Measurements from ENCODE around the gene USP15. TPM values are rescaled to one million over a fixed set of nuclear protein-coding genes. Genes with fewer than 3 reads are reported as not detected.

The USP15 gene
- total RNA-seq, 4 donors from 2014 or later: 26.4 to 72.0 (median 63.8) TPM

GRCh38 chr12:62371661-62372060 lies 111.5 kb downstream of the USP15 start:
- no peak for DNase-seq
- WGBS, 2 donors: 96% methylated on average over 4 of the region's 4 CpGs
- Histone ChIP-seq H3K4me3 (no peak overlapping the region), H3K27me3 (no peaks in the 10 kb centered on the region), H3K27ac (no peak overlapping the region), H3K9me3 (no peaks in the 10 kb centered on the region), H3K36me3 (peaks cover 0 to 24% (median 0%) of the 10 kb centered on the region in 3 donors), H3K4me1 (no peaks in the 10 kb centered on the region)
- TF ChIP-seq CTCF (IDR thresholded peaks at IDR 0.05): no peak
- no peak for TF ChIP-seq POLR2A (IDR thresholded peaks at IDR 0.05)
- intact Hi-C loops (cut with DNase I): no loop called here

DNA sequence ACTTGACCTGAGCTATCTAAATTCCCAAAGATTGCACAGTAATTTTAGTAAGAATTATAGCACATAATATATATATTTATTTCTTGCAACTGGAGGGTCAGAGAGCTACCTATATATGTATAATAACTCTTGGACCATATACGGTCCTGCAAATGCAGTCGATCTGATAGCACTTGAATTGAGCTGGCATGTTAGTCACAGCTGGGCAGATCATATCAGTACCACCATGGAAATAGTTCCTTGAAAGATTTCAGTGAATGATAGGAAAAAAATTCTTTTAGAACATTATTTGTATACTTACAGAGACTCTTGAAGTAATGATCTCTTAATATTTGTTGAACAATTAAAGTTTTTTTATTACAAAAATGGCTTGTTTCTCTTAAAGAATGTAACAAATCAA lies 111.9 kb downstream of the USP15 start:
- no peaks in the 10 kb centered on the region for H3K4me1 ChIP-seq
- H3K27ac ChIP-seq: no peak overlapping the region
- H3K27me3 ChIP-seq: no peaks in the 10 kb centered on the region
- no peak for DNase-seq
- no peaks in the 10 kb centered on the region for H3K9me3 ChIP-seq
- no peak for TF ChIP-seq POLR2A (IDR thresholded peaks at IDR 0.05)
- no peak for TF ChIP-seq CTCF (IDR thresholded peaks at IDR 0.05)
- intact Hi-C loops (cut with DNase I): no loop called here
- no peak overlapping the region for H3K4me3 ChIP-seq
- H3K36me3 ChIP-seq: peaks cover 0 to 20% (median 0%) of the 10 kb centered on the region in 3 donors
- 75 to 91% methylated on average over 2 of the region's 2 CpGs for WGBS, 2 donors

DNA sequence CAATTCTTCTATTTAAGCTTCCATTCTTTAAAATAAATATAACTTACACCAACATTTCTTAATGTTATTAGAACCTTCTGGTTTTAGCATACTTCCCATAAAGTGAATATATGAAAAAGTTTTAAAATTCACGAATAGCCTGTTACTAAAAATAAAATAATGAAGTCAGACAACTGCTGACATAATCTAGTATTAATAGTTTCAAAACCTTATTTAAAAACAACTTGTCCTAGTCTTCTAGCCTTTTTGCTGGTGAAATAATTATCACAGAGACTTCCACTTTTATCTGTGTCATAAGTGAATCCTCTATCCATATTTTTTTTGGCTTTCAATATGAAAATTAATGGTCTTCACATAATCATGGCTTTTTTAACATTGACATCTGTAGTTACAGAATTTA lies 112.6 kb downstream of the USP15 start:
- Histone ChIP-seq H3K27ac (no peak overlapping the region), H3K4me1 (no peaks in the 10 kb centered on the region), H3K27me3 (no peaks in the 10 kb centered on the region), H3K9me3 (no peaks in the 10 kb centered on the region), H3K36me3 (peaks cover 0 to 21% (median 0%) of the 10 kb centered on the region in 3 donors), H3K4me3 (no peak overlapping the region)
- no peak for TF ChIP-seq CTCF (IDR thresholded peaks at IDR 0.05)
- no peak for TF ChIP-seq POLR2A (IDR thresholded peaks at IDR 0.05)
- DNase-seq: no peak
- WGBS, 2 donors: 37 to 69% methylated on average over 1 of the region's 1 CpG
- intact Hi-C loops (cut with DNase I): no loop called here

- no peaks in the 10 kb centered on the region for H3K9me3 ChIP-seq
- H3K4me3 ChIP-seq: no peak overlapping the region
- H3K27ac ChIP-seq: no peak overlapping the region
- no peaks in the 10 kb centered on the region for H3K27me3 ChIP-seq
- no peak for TF ChIP-seq CTCF (IDR thresholded peaks at IDR 0.05)
- TF ChIP-seq POLR2A (IDR thresholded peaks at IDR 0.05): no peak
- DNase-seq: no peak
- H3K4me1 ChIP-seq: no peaks in the 10 kb centered on the region
- intact Hi-C loops (cut with DNase I): no loop called here
- H3K36me3 ChIP-seq: peaks cover 0 to 6% (median 0%) of the 10 kb centered on the region in 3 donors
- 76 to 91% methylated on average over 3 of the region's 3 CpGs for WGBS, 2 donors
Measured at GRCh38 chr12:62375603-62376002, 115.4 kb downstream of the USP15 start.

DNA sequence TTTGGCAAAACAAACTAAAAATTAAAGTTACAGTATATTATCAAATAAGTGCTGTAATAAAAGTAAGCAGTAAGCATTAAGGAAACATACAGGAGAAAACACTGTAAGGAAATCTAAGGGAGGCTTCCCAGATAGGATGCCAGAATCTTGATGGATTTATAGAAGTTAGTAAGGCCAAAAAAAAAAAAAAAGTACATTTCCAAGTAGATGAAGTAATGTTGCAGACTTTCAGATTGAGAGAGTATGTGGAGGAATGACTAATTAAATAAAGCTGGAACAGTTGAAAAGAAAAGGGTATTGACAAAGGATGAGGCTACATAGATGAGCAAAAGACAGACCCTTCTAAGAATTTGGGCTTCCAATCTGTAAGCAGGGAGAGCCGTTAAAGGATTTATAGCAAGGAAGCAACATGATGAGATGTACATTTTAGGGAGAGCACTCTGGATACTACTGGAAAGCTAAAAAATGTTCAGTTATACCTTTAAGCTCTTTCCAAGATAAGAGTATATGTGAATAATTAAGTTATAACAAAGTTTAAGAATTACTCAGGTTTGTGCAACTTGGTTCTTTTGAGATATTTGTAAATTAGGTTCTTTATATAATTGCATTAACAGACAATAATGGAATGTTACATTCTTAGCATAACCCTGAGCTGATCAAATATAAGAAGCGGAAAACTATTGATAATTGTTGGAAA lies 119.0 kb downstream of the USP15 start:
- 88 to 93% methylated on average over 2 of the region's 2 CpGs for WGBS, 2 donors

More for the DNA sequence above, 119.0 kb downstream of the USP15 start:
- Histone ChIP-seq H3K27me3 (no peaks in the 10 kb centered on the region), H3K4me1 (no peaks in the 10 kb centered on the region), H3K9me3 (no peaks in the 10 kb centered on the region), H3K27ac (no peak overlapping the region), H3K36me3 (peaks cover 0 to 31% (median 0%) of the 10 kb centered on the region in 3 donors), H3K4me3 (no peak overlapping the region)
- no peak for TF ChIP-seq CTCF (IDR thresholded peaks at IDR 0.05)
- TF ChIP-seq POLR2A (IDR thresholded peaks at IDR 0.05): no peak
- intact Hi-C loops (cut with DNase I): no loop called here
- no peak for DNase-seq
